H1 (cell line): ENCODE results near the gene SPDYE3. TPM values are rescaled to one million over a fixed set of nuclear protein-coding genes. Genes with fewer than 3 reads are reported as not detected.

Experiments
- CTCF ChIA-PET: fragments of 300-600 bp; sonication (Branson Sonifier 250); formaldehyde crosslinking; loops from one replicate; lab custom pipeline; 2021; ENCODE audit not compliant: partially characterized antibody; lab: Charles Lee
- POLR2A ChIA-PET: fragments of 300-600 bp; sonication (Branson Sonifier 250); formaldehyde crosslinking; loops from one replicate; lab custom pipeline; 2021; ENCODE audit warnings: inconsistent platforms; ENCODE audit not compliant: partially characterized antibody; lab: Charles Lee
- DNase-seq, 2 experiments: peaks; one replicate each; pipeline versions ENCODE4 v3.0.0 to v3.0.0-alpha.2; 2010 to 2022; ENCODE audit warnings: low spot score in 2 of 2, low read depth in 1 of 2, mixed read lengths in 1 of 2
- FAIRE-seq: peaks from 2 replicates; lab custom pipeline; 2011; peaks lifted over from hg19 to GRCh38; lab: Jason Lieb, UNC
- H2AFZ ChIP-seq: 2 replicates; pipeline ENCODE4 v1.8.1; 2012; ENCODE audit warnings: low read length, inconsistent platforms
- H2AK5ac ChIP-seq: 2 replicates; pipeline ENCODE4 v1.6.1; 2013; ENCODE audit warnings: low read depth, low read length
- H2BK120ac ChIP-seq: replicated peaks from 2 replicates; pipeline ENCODE3; 2013; ENCODE audit warnings: low read depth, low read length, inconsistent platforms
- H2BK12ac ChIP-seq: 2 replicates; pipeline ENCODE4 v1.6.1; 2013; ENCODE audit warnings: low read depth, low read length
- H2BK15ac ChIP-seq: 2 replicates; pipeline ENCODE4 v1.6.1; 2013; ENCODE audit warnings: low read length
- H2BK20ac ChIP-seq: 2 replicates; pipeline ENCODE4 v1.6.1; 2013; ENCODE audit warnings: low read length
- H2BK5ac ChIP-seq: 2 replicates; pipeline ENCODE4 v1.6.1; 2013; ENCODE audit warnings: low read depth, low read length
- H3K14ac ChIP-seq: 2 replicates; pipeline ENCODE4 v1.6.1; 2013; ENCODE audit warnings: inconsistent platforms; ENCODE audit not compliant: insufficient read length
- H3K18ac ChIP-seq: 2 replicates; pipeline ENCODE4 v1.6.1; 2013; ENCODE audit warnings: low read length; ENCODE audit errors: extremely low read depth
- H3K23ac ChIP-seq: 2 replicates; pipeline ENCODE4 v1.6.1; 2013; ENCODE audit warnings: inconsistent platforms; ENCODE audit not compliant: insufficient read length
- H3K23me2 ChIP-seq: 2 replicates; pipeline ENCODE4 v1.6.1; 2013; ENCODE audit warnings: low read depth, low read length
- H3K27ac ChIP-seq: 2 replicates; pipeline ENCODE4 v1.6.1; 2011; ENCODE audit warnings: low read depth, low read length, inconsistent platforms
- H3K27me3 ChIP-seq, 4 experiments: replicated peaks in 1 of 4; 1 replicate in 1 of 4; 2 replicates in 3 of 4; pipeline versions ENCODE4 v1.6.1 to v1.8.1; 2011 to 2013; ENCODE audit warnings: low read length in 3 of 4, mild to moderate bottlenecking in 3 of 4, inconsistent platforms in 2 of 4, mixed read lengths in 2 of 4, moderate library complexity in 1 of 4; ENCODE audit not compliant: control insufficient read depth in 3 of 4, insufficient read depth in 3 of 4; ENCODE audit errors: extremely low read depth in 1 of 4
- H3K36me3 ChIP-seq, 4 experiments: 2 replicates each; pipeline versions ENCODE4 v1.6.1 to v1.8.1; 2011 to 2013; ENCODE audit warnings: mild to moderate bottlenecking in 4 of 4, low read length in 3 of 4, moderate library complexity in 2 of 4, control low read depth in 1 of 4, inconsistent platforms in 1 of 4; ENCODE audit not compliant: insufficient read depth in 4 of 4, control insufficient read depth in 2 of 4
- H3K4ac ChIP-seq: replicated peaks from 2 replicates; pipeline ENCODE3; 2013; ENCODE audit warnings: low read length, low read depth, mixed read lengths, inconsistent platforms; ENCODE audit not compliant: insufficient read length
- H3K4me1 ChIP-seq, 4 experiments: replicated peaks in 1 of 4; 1 replicate in 1 of 4; 2 replicates in 3 of 4; pipeline versions ENCODE4 v1.6.1 to v1.8.1; 2011 to 2013; ENCODE audit warnings: low read length in 3 of 4, inconsistent platforms in 2 of 4, mixed read lengths in 1 of 4; ENCODE audit not compliant: insufficient read depth in 4 of 4, control insufficient read depth in 3 of 4
- H3K4me2 ChIP-seq, 2 experiments: 2 replicates each; pipeline versions ENCODE4 v1.6.1 to v1.8.1; 2011 to 2013; ENCODE audit warnings: low read depth in 2 of 2, low read length in 2 of 2, control low read depth in 1 of 2, inconsistent platforms in 1 of 2, mild to moderate bottlenecking in 1 of 2; ENCODE audit not compliant: insufficient read depth in 1 of 2
- H3K4me3 ChIP-seq, 4 experiments: fragments of 200-600, 300-600 bp in 1 of 4; sonication (generic), shearing (Covaris generic), sonication (Bioruptor Twin) in 1 of 4; 2 replicates each; pipeline versions ENCODE4 v1.5.1 to v1.8.1; 2011 to 2016; ENCODE audit warnings: low read length in 4 of 4, low read depth in 3 of 4, control low read depth in 2 of 4, inconsistent platforms in 2 of 4, mild to moderate bottlenecking in 2 of 4, mixed read lengths in 1 of 4, moderate library complexity in 1 of 4; ENCODE audit not compliant: insufficient read depth in 2 of 4; ENCODE audit errors: extremely low read depth in 1 of 4
- H3K56ac ChIP-seq: replicated peaks from 2 replicates; pipeline ENCODE3; 2013; ENCODE audit warnings: low read depth, mild to moderate bottlenecking, mixed read lengths, low read length, inconsistent platforms; ENCODE audit not compliant: insufficient read length
- H3K79me1 ChIP-seq: 2 replicates; pipeline ENCODE4 v1.6.1; 2013; ENCODE audit warnings: low read depth, low read length, control low read depth
- H3K79me2 ChIP-seq, 2 experiments: 2 replicates each; pipeline versions ENCODE4 v1.6.1 to v1.8.1; 2012 to 2013; ENCODE audit warnings: low read length in 2 of 2, mild to moderate bottlenecking in 2 of 2, inconsistent platforms in 1 of 2; ENCODE audit not compliant: insufficient read depth in 2 of 2, control insufficient read depth in 1 of 2
- H3K9ac ChIP-seq, 4 experiments: replicated peaks in 1 of 4; 1 replicate in 1 of 4; 2 replicates in 3 of 4; pipeline versions ENCODE4 v1.6.1 to v1.8.1; 2011 to 2013; ENCODE audit warnings: low read depth in 3 of 4, low read length in 3 of 4, control low read depth in 2 of 4, mild to moderate bottlenecking in 2 of 4, moderate library complexity in 2 of 4, inconsistent platforms in 1 of 4; ENCODE audit errors: extremely low read depth in 1 of 4
- H3K9me3 ChIP-seq, 2 experiments: 2 replicates each; pipeline versions ENCODE4 v1.6.1 to v1.8.1; 2012 to 2013; ENCODE audit warnings: mild to moderate bottlenecking in 2 of 2, moderate library complexity in 2 of 2, control low read depth in 1 of 2, inconsistent platforms in 1 of 2, low read depth in 1 of 2, low read length in 1 of 2, mixed read lengths in 1 of 2; ENCODE audit not compliant: insufficient read depth in 2 of 2
- H4K20me1 ChIP-seq, 2 experiments: replicated peaks in 1 of 2; 2 replicates each; pipeline versions ENCODE3 to v1.8.1; 2011 to 2013; ENCODE audit warnings: inconsistent platforms in 2 of 2, low read length in 2 of 2, mild to moderate bottlenecking in 1 of 2; ENCODE audit not compliant: insufficient read depth in 2 of 2, control insufficient read depth in 1 of 2
- H4K5ac ChIP-seq: 2 replicates; pipeline ENCODE4 v1.6.1; 2013; ENCODE audit warnings: low read length, low read depth, mixed read lengths, inconsistent platforms; ENCODE audit not compliant: insufficient read length
- H4K8ac ChIP-seq: 2 replicates; pipeline ENCODE4 v1.8.0; 2013; ENCODE audit warnings: mild to moderate bottlenecking, moderate library complexity, low read length, inconsistent platforms; ENCODE audit not compliant: insufficient read depth; ENCODE audit errors: extremely low read depth
- H4K91ac ChIP-seq: replicated peaks from 2 replicates; pipeline ENCODE3; 2013; ENCODE audit warnings: low read length, mixed read lengths, inconsistent platforms; ENCODE audit not compliant: insufficient read length
- BACH1 ChIP-seq: IDR thresholded peaks from 2 replicates; pipeline ENCODE4 v1.6.1; 2012; ENCODE audit warnings: low read length, improper control_type of control experiment
- EP300 ChIP-seq, 2 experiments: IDR thresholded peaks; 1 replicate in 1 of 2; 2 replicates in 1 of 2; pipeline ENCODE4 v1.6.1; 2011 to 2012; ENCODE audit warnings: low read depth in 2 of 2, low read length in 2 of 2, mild to moderate bottlenecking in 2 of 2, borderline replicate concordance in 1 of 2, inconsistent platforms in 1 of 2, moderate library complexity in 1 of 2
- MAFK ChIP-seq: IDR thresholded peaks from 2 replicates; pipeline ENCODE4 v1.6.1; 2012; ENCODE audit warnings: low read depth, mild to moderate bottlenecking, improper control_type of control experiment, low read length
- POLR2A ChIP-seq, 2 experiments: IDR thresholded peaks; 1 replicate in 1 of 2; 2 replicates in 1 of 2; pipeline ENCODE4 v1.6.1; 2011; ENCODE audit warnings: low read depth in 2 of 2, low read length in 2 of 2, mild to moderate bottlenecking in 2 of 2; ENCODE audit errors: control extremely low read depth in 1 of 2
- POLR2AphosphoS5 ChIP-seq: IDR thresholded peaks from 2 replicates; pipeline ENCODE4 v1.6.1; 2011; ENCODE audit warnings: low read depth, low read length
- SP4 ChIP-seq: IDR thresholded peaks from 2 replicates; pipeline ENCODE4 v1.6.1; 2012; ENCODE audit warnings: low read length, inconsistent platforms
- TBP ChIP-seq: IDR thresholded peaks from 2 replicates; pipeline ENCODE4 v1.6.1; 2011; ENCODE audit warnings: low read depth, low read length, improper control_type of control experiment
- USF2 ChIP-seq: IDR thresholded peaks from 2 replicates; pipeline ENCODE4 v1.6.1; 2011; ENCODE audit warnings: low read length, improper control_type of control experiment
- WGBS, 2 experiments: shearing (Covaris generic) in 1 of 2; methylation state at CpG; one replicate each; pipeline versions ENCODE4 v1.1.6 to v1.1.7; 2013 to 2015; ENCODE audit warnings: low lambda C conversion rate in 2 of 2, mixed read lengths in 2 of 2, inconsistent platforms in 1 of 2, low coverage in 1 of 2, missing lambda C conversion rate in 1 of 2; ENCODE audit not compliant: insufficient replicate concordance in 2 of 2, insufficient coverage in 1 of 2, insufficient read length in 1 of 2; ENCODE audit errors: extremely low coverage in 1 of 2, missing lambda C conversion rate in 1 of 2; 5-methylcytosine and 5-hydroxymethylcytosine counted together
- polyA plus RNA-seq, 7 experiments: library from polyadenylated mRNA; depleted of rRNA in 3 of 7; stranded (reverse) in 5 of 7; unstranded in 2 of 7; fragments of >200 nt in 5 of 7; fragments of 200-250 nt in 2 of 7; gene quantifications; 1 replicate in 5 of 7; 2 replicates in 1 of 7; 4 replicates in 1 of 7; pipeline versions ENCODE4 v1.2.1 to v1.2.3, GENCODE V29; 2011 to 2013; ENCODE audit warnings: missing spikeins in 2 of 7, mixed read lengths in 2 of 7
- total RNA-seq: library from RNA; stranded (reverse); fragmentation: NEBNext Ultra II Directional; extraction: Animal tissue kit (Norgen Biotek cat#: 25700); gene quantifications from 2 replicates; pipeline ENCODE4 v1.2.1, GENCODE V29; 2021
- TF ChIP-seq, protein P1 (sequence below): IDR thresholded peaks from 2 replicates; pipeline ENCODE4 v1.6.1; 2012; ENCODE audit warnings: low read length, inconsistent platforms

SPDYE3 gene
- total and polyA plus RNA-seq, 2 of the 8 experiments (the other 6 are each of a cell fraction or from before 2014, with no cell fraction given), result not detected

DNA sequence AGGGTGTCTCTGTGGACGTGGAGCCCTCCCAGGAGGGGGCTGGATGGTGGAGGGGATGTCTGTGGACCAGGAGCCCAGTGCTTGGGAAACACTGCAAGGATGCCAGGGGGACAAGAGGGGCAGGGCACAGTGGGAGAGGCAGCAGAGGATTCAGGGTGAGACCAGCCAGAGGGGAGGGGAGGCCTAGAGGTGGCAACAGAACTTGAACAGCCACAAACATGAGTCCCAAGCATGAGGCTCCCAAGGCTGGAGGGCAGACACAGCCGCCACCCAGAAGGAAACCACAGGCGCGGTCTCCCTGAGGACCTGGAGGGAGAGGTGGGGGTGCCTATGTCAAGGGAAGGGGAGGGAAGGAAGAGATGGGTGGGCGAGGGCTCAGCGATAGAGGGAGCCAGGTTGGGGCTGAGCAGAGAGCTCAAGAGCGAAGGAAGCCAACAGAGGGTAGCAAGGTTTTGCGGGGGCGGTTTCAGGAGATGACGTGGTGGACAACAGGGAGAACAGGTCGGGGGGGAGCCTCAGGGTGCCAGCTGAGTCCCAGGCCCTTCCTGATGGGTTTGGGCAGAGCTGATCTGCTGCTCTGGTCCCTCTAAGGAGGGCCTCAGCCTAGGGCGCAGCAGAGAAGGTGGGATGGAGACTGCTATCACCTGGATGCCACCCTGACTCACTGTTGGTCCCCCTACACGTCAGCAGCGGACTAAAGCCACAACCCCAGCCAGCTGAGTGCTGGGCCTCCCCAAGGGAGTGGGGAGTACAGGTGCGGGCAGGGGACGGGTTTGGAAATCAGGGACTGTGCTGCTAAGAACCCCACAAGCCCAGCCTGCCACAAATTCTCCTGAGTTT, 59.1 kb downstream of the SPDYE3 start:
- H4K20me1 ChIP-seq, result no peaks in the 10 kb centered on the region
- H4K91ac ChIP-seq, result no peak overlapping the region
- H3K23ac ChIP-seq, result no peak overlapping the region
- H3K18ac ChIP-seq, result no peak overlapping the region
- no peak overlapping the region for H3K4ac ChIP-seq
- H3K23me2 ChIP-seq, result no peaks in the 10 kb centered on the region
- 0 out of 2 replicates have a peak overlapping the region, but pooled peaks have one; percentile 26 for H2BK5ac ChIP-seq
- H3K27me3 ChIP-seq, result no peaks in the 10 kb centered on the region
- H2BK15ac ChIP-seq, result no peak overlapping the region
- no peaks in the 10 kb centered on the region for H3K79me2 ChIP-seq
- no peak overlapping the region for H2AK5ac ChIP-seq
- H3K27ac ChIP-seq, result no peak overlapping the region
- ChIA-PET POLR2A (interaction anchor here (0.7 to 1.5 kb wide), 6 partner anchors 10 to 236 kb away, joined by 3 to 6 read pairs (median 3); no protein-coding TSS in a partner anchor), CTCF (interaction anchor here (1.2 kb wide), 1 partner anchor 35 kb away, joined by 3 read pairs; no protein-coding TSS in a partner anchor)
- no peak overlapping the region for H2BK12ac ChIP-seq
- no peak overlapping the region for H4K5ac ChIP-seq
- no peak overlapping the region for H3K4me2 ChIP-seq
- DNase-seq (no peak), FAIRE-seq (no peak)
- H2BK20ac ChIP-seq, result no peak overlapping the region
- H4K8ac ChIP-seq, result no peak overlapping the region
- H2BK120ac ChIP-seq, result no peak overlapping the region
- no peaks in the 10 kb centered on the region for H3K9me3 ChIP-seq
- H3K14ac ChIP-seq, result no peak overlapping the region
- 91% methylated on average over 15 of the region's 16 CpGs; no CpG with 5 or more reads in 1 of the 2 experiments for WGBS, 2 experiments
- H2AFZ ChIP-seq, result no peak overlapping the region
- H3K56ac ChIP-seq, result no peak overlapping the region
- peaks cover 6 to 41% (median 13%) of the 10 kb centered on the region in 4 experiments for H3K36me3 ChIP-seq
- H3K4me3 ChIP-seq, result no peak overlapping the region
- peaks cover 0 to 15% (median 11%) of the 10 kb centered on the region in 4 experiments; a peak in 6 of 7 replicates for H3K4me1 ChIP-seq
- H3K9ac ChIP-seq, result no peak overlapping the region
- H3K79me1 ChIP-seq, result peaks cover 2% of the 10 kb centered on the region; the same call in 1 of the 2 replicates
- TF ChIP-seq MAFK (no peak), SP4 (no peak; the same call in 1 of the 2 replicates), POLR2A (IDR thresholded peaks at IDR 0.05; ENCODE audit: control extremely low read depth in 1 of 2, low read depth in 2 of 2, low read length in 2 of 2) (peak; percentile 39 to 66), BACH1 (no peak), TBP (no peak), USF2 (no peak), POLR2AphosphoS5 (peak; percentile 26; the same call in 1 of the 2 replicates), EP300 (IDR thresholded peaks at IDR 0.05; ENCODE audit: borderline replicate concordance in 1 of 2, low read depth in 2 of 2, low read length in 2 of 2) (no peak)
- TF ChIP-seq, protein P1, sequence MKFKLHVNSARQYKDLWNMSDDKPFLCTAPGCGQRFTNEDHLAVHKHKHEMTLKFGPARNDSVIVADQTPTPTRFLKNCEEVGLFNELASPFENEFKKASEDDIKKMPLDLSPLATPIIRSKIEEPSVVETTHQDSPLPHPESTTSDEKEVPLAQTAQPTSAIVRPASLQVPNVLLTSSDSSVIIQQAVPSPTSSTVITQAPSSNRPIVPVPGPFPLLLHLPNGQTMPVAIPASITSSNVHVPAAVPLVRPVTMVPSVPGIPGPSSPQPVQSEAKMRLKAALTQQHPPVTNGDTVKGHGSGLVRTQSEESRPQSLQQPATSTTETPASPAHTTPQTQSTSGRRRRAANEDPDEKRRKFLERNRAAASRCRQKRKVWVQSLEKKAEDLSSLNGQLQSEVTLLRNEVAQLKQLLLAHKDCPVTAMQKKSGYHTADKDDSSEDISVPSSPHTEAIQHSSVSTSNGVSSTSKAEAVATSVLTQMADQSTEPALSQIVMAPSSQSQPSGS, result no peak
